Measurements from ENCODE around the gene LBH.

Gene LBH

GRCh38 chr2:30287857-30288513 lies 56.7 kb downstream of the LBH start:
- no peaks in the 10 kb centered on the region for H3K9me3 ChIP-seq (ENCODE audit: control extremely low read depth in 1 of 5, control insufficient read depth in 4 of 5, insufficient read depth in 2 of 5, low read depth in 1 of 5, low read length in 4 of 5)
- POLR2A ChIA-PET: interaction anchor here (1.4 kb wide), 1 partner anchor 9 kb away, joined by 3 read pairs; no protein-coding TSS in a partner anchor
- CTCF ChIA-PET: no interaction called here
- H3K27me3 ChIP-seq (replicated peaks in 2 of 5; ENCODE audit: control insufficient read depth in 4 of 5, insufficient read depth in 5 of 5, low read length in 4 of 5): no peaks in the 10 kb centered on the region
- peaks cover 19 to 36% (median 25%) of the 10 kb centered on the region in 4 experiments for H3K4me1 ChIP-seq (ENCODE audit: control extremely low read depth in 1 of 4, control insufficient read depth in 4 of 4, insufficient read depth in 4 of 4, low read length in 3 of 4)
- H3K36me3 ChIP-seq (ENCODE audit: control insufficient read depth in 4 of 4, insufficient read depth in 4 of 4, low read length in 3 of 4): no peaks in the 10 kb centered on the region
- DNase-seq: peak in 1 of 3 donors; percentile 26
- WGBS (ENCODE audit: insufficient coverage): no CpG with 5 or more reads among the region's 4 CpGs
- H3K4me3 ChIP-seq (ENCODE audit: control insufficient read depth in 1 of 7, extremely low read depth in 1 of 7, insufficient read depth in 4 of 7, low read depth in 2 of 7, low read length in 6 of 7): no peak overlapping the region
- H3K27ac ChIP-seq (ENCODE audit: insufficient read depth in 1 of 2, low read depth in 1 of 2, low read length in 2 of 2, poor library complexity in 1 of 2, severe bottlenecking in 2 of 2): no peak overlapping the region

- POLR2A ChIA-PET: no interaction called here
- no peaks in the 10 kb centered on the region for H3K27me3 ChIP-seq (replicated peaks in 2 of 5; ENCODE audit: control insufficient read depth in 4 of 5, insufficient read depth in 5 of 5, low read length in 4 of 5)
- CTCF ChIA-PET: no interaction called here
- no peaks in the 10 kb centered on the region for H3K9me3 ChIP-seq (ENCODE audit: control extremely low read depth in 1 of 5, control insufficient read depth in 4 of 5, insufficient read depth in 2 of 5, low read depth in 1 of 5, low read length in 4 of 5)
- no peak overlapping the region for H3K27ac ChIP-seq (ENCODE audit: insufficient read depth in 1 of 2, low read depth in 1 of 2, low read length in 2 of 2, poor library complexity in 1 of 2, severe bottlenecking in 2 of 2)
- no peak for DNase-seq
- 86% methylated on average over 1 of the region's 2 CpGs for WGBS (ENCODE audit: insufficient coverage)
- no peak overlapping the region for H3K4me3 ChIP-seq (ENCODE audit: control insufficient read depth in 1 of 7, extremely low read depth in 1 of 7, insufficient read depth in 4 of 7, low read depth in 2 of 7, low read length in 6 of 7)
- no peaks in the 10 kb centered on the region for H3K36me3 ChIP-seq (ENCODE audit: control insufficient read depth in 4 of 4, insufficient read depth in 4 of 4, low read length in 3 of 4)
- H3K4me1 ChIP-seq (ENCODE audit: control extremely low read depth in 1 of 4, control insufficient read depth in 4 of 4, insufficient read depth in 4 of 4, low read length in 3 of 4): peaks cover 24 to 41% (median 31%) of the 10 kb centered on the region in 4 experiments
These were observed 57.2 kb downstream of the LBH start for GRCh38 chr2:30288561-30288960.

- Histone ChIP-seq H3K4me1 (ENCODE audit: control extremely low read depth in 1 of 4, control insufficient read depth in 4 of 4, insufficient read depth in 4 of 4, low read length in 3 of 4) (peaks cover 11 to 27% (median 19%) of the 10 kb centered on the region in 4 experiments), H3K27me3 (replicated peaks in 2 of 5; ENCODE audit: control insufficient read depth in 4 of 5, insufficient read depth in 5 of 5, low read length in 4 of 5) (no peaks in the 10 kb centered on the region), H3K9me3 (ENCODE audit: control extremely low read depth in 1 of 5, control insufficient read depth in 4 of 5, insufficient read depth in 2 of 5, low read depth in 1 of 5, low read length in 4 of 5) (peaks cover 0 to 2% (median 0%) of the 10 kb centered on the region in 5 experiments), H3K36me3 (ENCODE audit: control insufficient read depth in 4 of 4, insufficient read depth in 4 of 4, low read length in 3 of 4) (no peaks in the 10 kb centered on the region), H3K27ac (ENCODE audit: insufficient read depth in 1 of 2, low read depth in 1 of 2, low read length in 2 of 2, poor library complexity in 1 of 2, severe bottlenecking in 2 of 2) (no peak overlapping the region), H3K4me3 (ENCODE audit: control insufficient read depth in 1 of 7, extremely low read depth in 1 of 7, insufficient read depth in 4 of 7, low read depth in 2 of 7, low read length in 6 of 7) (no peak overlapping the region)
- CTCF ChIA-PET: interaction anchor here (1.1 kb wide), 1 partner anchor 16 kb away, joined by 4 read pairs; no protein-coding TSS in a partner anchor
- POLR2A ChIA-PET: no interaction called here
- DNase-seq: peak; percentile 44 to 85 (median 79)
- WGBS (ENCODE audit: insufficient coverage): 36% methylated on average over 9 of the region's 12 CpGs
These were observed 62.1 kb downstream of the LBH start for GRCh38 chr2:30293303-30293921.

- no peaks in the 10 kb centered on the region for H3K27me3 ChIP-seq (replicated peaks in 2 of 5; ENCODE audit: control insufficient read depth in 4 of 5, insufficient read depth in 5 of 5, low read length in 4 of 5)
- no peak overlapping the region for H3K27ac ChIP-seq (ENCODE audit: insufficient read depth in 1 of 2, low read depth in 1 of 2, low read length in 2 of 2, poor library complexity in 1 of 2, severe bottlenecking in 2 of 2)
- no peaks in the 10 kb centered on the region for H3K36me3 ChIP-seq (ENCODE audit: control insufficient read depth in 4 of 4, insufficient read depth in 4 of 4, low read length in 3 of 4)
- H3K4me3 ChIP-seq (ENCODE audit: control insufficient read depth in 1 of 7, extremely low read depth in 1 of 7, insufficient read depth in 4 of 7, low read depth in 2 of 7, low read length in 6 of 7): peak overlapping the region in 1 of 7 experiments; percentile 17
- peaks cover 11 to 26% (median 18%) of the 10 kb centered on the region in 4 experiments for H3K4me1 ChIP-seq (ENCODE audit: control extremely low read depth in 1 of 4, control insufficient read depth in 4 of 4, insufficient read depth in 4 of 4, low read length in 3 of 4)
- peaks cover 0 to 2% (median 0%) of the 10 kb centered on the region in 5 experiments for H3K9me3 ChIP-seq (ENCODE audit: control extremely low read depth in 1 of 5, control insufficient read depth in 4 of 5, insufficient read depth in 2 of 5, low read depth in 1 of 5, low read length in 4 of 5)
- CTCF ChIA-PET: interaction anchor here (1.1 kb wide), 1 partner anchor 15 kb away, joined by 4 read pairs; no protein-coding TSS in a partner anchor
- peak in 1 of 3 donors; percentile 10 for DNase-seq
- 98% methylated on average over 4 of the region's 5 CpGs for WGBS (ENCODE audit: insufficient coverage)
- POLR2A ChIA-PET: interaction anchor here (0.6 kb wide), 1 partner anchor 281 kb away, joined by 3 read pairs; no protein-coding TSS in a partner anchor
These were observed 62.8 kb downstream of the LBH start for GRCh38 chr2:30294133-30294532.

GRCh38 chr2:30296496-30296895 lies 65.2 kb downstream of the LBH start:
- Histone ChIP-seq H3K27me3 (replicated peaks in 2 of 5; ENCODE audit: control insufficient read depth in 4 of 5, insufficient read depth in 5 of 5, low read length in 4 of 5) (no peaks in the 10 kb centered on the region), H3K27ac (ENCODE audit: insufficient read depth in 1 of 2, low read depth in 1 of 2, low read length in 2 of 2, poor library complexity in 1 of 2, severe bottlenecking in 2 of 2) (no peak overlapping the region), H3K36me3 (ENCODE audit: control insufficient read depth in 4 of 4, insufficient read depth in 4 of 4, low read length in 3 of 4) (no peaks in the 10 kb centered on the region), H3K4me3 (ENCODE audit: control insufficient read depth in 1 of 7, extremely low read depth in 1 of 7, insufficient read depth in 4 of 7, low read depth in 2 of 7, low read length in 6 of 7) (no peak overlapping the region), H3K4me1 (ENCODE audit: control extremely low read depth in 1 of 4, control insufficient read depth in 4 of 4, insufficient read depth in 4 of 4, low read length in 3 of 4) (peaks cover 6 to 15% (median 10%) of the 10 kb centered on the region in 4 experiments), H3K9me3 (ENCODE audit: control extremely low read depth in 1 of 5, control insufficient read depth in 4 of 5, insufficient read depth in 2 of 5, low read depth in 1 of 5, low read length in 4 of 5) (peaks cover 0 to 2% (median 0%) of the 10 kb centered on the region in 5 experiments)
- CTCF ChIA-PET: no interaction called here
- POLR2A ChIA-PET: no interaction called here
- DNase-seq: no peak

GRCh38 chr2:30298302-30298701 lies 67.0 kb downstream of the LBH start:
- 86% methylated on average over 1 of the region's 6 CpGs for WGBS (ENCODE audit: insufficient coverage)
- peaks cover 3 to 6% (median 5%) of the 10 kb centered on the region in 4 experiments for H3K4me1 ChIP-seq (ENCODE audit: control extremely low read depth in 1 of 4, control insufficient read depth in 4 of 4, insufficient read depth in 4 of 4, low read length in 3 of 4)
- H3K36me3 ChIP-seq (ENCODE audit: control insufficient read depth in 4 of 4, insufficient read depth in 4 of 4, low read length in 3 of 4): no peaks in the 10 kb centered on the region
- H3K4me3 ChIP-seq (ENCODE audit: control insufficient read depth in 1 of 7, extremely low read depth in 1 of 7, insufficient read depth in 4 of 7, low read depth in 2 of 7, low read length in 6 of 7): no peak overlapping the region
- no peak for DNase-seq
- CTCF ChIA-PET: no interaction called here
- peaks cover 0 to 2% (median 0%) of the 10 kb centered on the region in 5 experiments for H3K9me3 ChIP-seq (ENCODE audit: control extremely low read depth in 1 of 5, control insufficient read depth in 4 of 5, insufficient read depth in 2 of 5, low read depth in 1 of 5, low read length in 4 of 5)
- H3K27me3 ChIP-seq (replicated peaks in 2 of 5; ENCODE audit: control insufficient read depth in 4 of 5, insufficient read depth in 5 of 5, low read length in 4 of 5): no peaks in the 10 kb centered on the region
- no peak overlapping the region for H3K27ac ChIP-seq (ENCODE audit: insufficient read depth in 1 of 2, low read depth in 1 of 2, low read length in 2 of 2, poor library complexity in 1 of 2, severe bottlenecking in 2 of 2)
- POLR2A ChIA-PET: no interaction called here

GRCh38 chr2:30300122-30300455 lies 68.8 kb downstream of the LBH start:
- no peaks in the 10 kb centered on the region for H3K4me1 ChIP-seq (ENCODE audit: control extremely low read depth in 1 of 4, control insufficient read depth in 4 of 4, insufficient read depth in 4 of 4, low read length in 3 of 4)
- POLR2A ChIA-PET: no interaction called here
- 96% methylated on average over 2 of the region's 3 CpGs for WGBS (ENCODE audit: insufficient coverage)
- no peak overlapping the region for H3K27ac ChIP-seq (ENCODE audit: insufficient read depth in 1 of 2, low read depth in 1 of 2, low read length in 2 of 2, poor library complexity in 1 of 2, severe bottlenecking in 2 of 2)
- CTCF ChIA-PET: no interaction called here
- no peak for DNase-seq
- no peaks in the 10 kb centered on the region for H3K36me3 ChIP-seq (ENCODE audit: control insufficient read depth in 4 of 4, insufficient read depth in 4 of 4, low read length in 3 of 4)
- no peak overlapping the region for H3K4me3 ChIP-seq (ENCODE audit: control insufficient read depth in 1 of 7, extremely low read depth in 1 of 7, insufficient read depth in 4 of 7, low read depth in 2 of 7, low read length in 6 of 7)
- peaks cover 0 to 2% (median 0%) of the 10 kb centered on the region in 5 experiments for H3K9me3 ChIP-seq (ENCODE audit: control extremely low read depth in 1 of 5, control insufficient read depth in 4 of 5, insufficient read depth in 2 of 5, low read depth in 1 of 5, low read length in 4 of 5)
- H3K27me3 ChIP-seq (replicated peaks in 2 of 5; ENCODE audit: control insufficient read depth in 4 of 5, insufficient read depth in 5 of 5, low read length in 4 of 5): no peaks in the 10 kb centered on the region
